HepG2 (cell line): Measurements from ENCODE around the gene KCNT2. TPM values are rescaled to one million over a fixed set of nuclear protein-coding genes. Genes with fewer than 3 reads are reported as not detected.

Source experiments
- EP300 ChIP-seq, 3 experiments: sonication (generic) in 1 of 3; formaldehyde crosslinking in 1 of 3; IDR thresholded peaks; 2 replicates each; pipeline versions ENCODE4 v1.5.1 to v1.6.1; 2011 to 2020; ENCODE audit warnings: low read depth in 2 of 3, low read length in 2 of 3, borderline replicate concordance in 1 of 3, improper control_type of control experiment in 1 of 3, mild to moderate bottlenecking in 1 of 3, missing genetic modification reagents in 1 of 3, moderate library complexity in 1 of 3
- FOXA1 ChIP-seq, 2 experiments: fragments of 450-650 bp in 1 of 2; sonication (generic) in 1 of 2; formaldehyde crosslinking in 1 of 2; IDR thresholded peaks; 2 replicates each; pipeline versions ENCODE4 v1.4.0 to v1.6.1; 2016 to 2020; ENCODE audit warnings: missing genetic modification reagents in 1 of 2
- GATA4 ChIP-seq: sonication (generic); IDR thresholded peaks from 2 replicates; pipeline ENCODE4 v1.6.1; 2016; ENCODE audit warnings: antibody characterized with exemption, low read depth, borderline replicate concordance
- IRF2 ChIP-seq: IDR thresholded peaks from 2 replicates; pipeline ENCODE4 v1.6.1; 2018; ENCODE audit warnings: missing genetic modification reagents, missing compliant biosample characterization
- KAT7 ChIP-seq: IDR thresholded peaks from 2 replicates; pipeline ENCODE4 v1.6.1; 2018; ENCODE audit warnings: borderline replicate concordance, missing compliant biosample characterization
- MEF2D ChIP-seq: sonication (generic); formaldehyde crosslinking; IDR thresholded peaks from 2 replicates; pipeline ENCODE4 v1.5.1; 2020; ENCODE audit warnings: mild to moderate bottlenecking, missing genetic modification reagents
- NAIF1 ChIP-seq: sonication (generic); formaldehyde crosslinking; IDR thresholded peaks from 2 replicates; pipeline ENCODE4 v1.5.0; 2020; ENCODE audit warnings: mild to moderate bottlenecking, missing genetic modification reagents, borderline replicate concordance
- NR2F2 ChIP-seq: IDR thresholded peaks from 2 replicates; pipeline ENCODE4 v1.6.1; 2012; ENCODE audit warnings: low read depth, inconsistent platforms, borderline replicate concordance
- NR2F6 ChIP-seq, 2 experiments: IDR thresholded peaks; 2 replicates each; pipeline ENCODE4 v1.6.1; 2016; ENCODE audit warnings: antibody characterized with exemption in 1 of 2, mild to moderate bottlenecking in 1 of 2
- ZBTB42 ChIP-seq: sonication (generic); formaldehyde crosslinking; IDR thresholded peaks from 2 replicates; pipeline ENCODE4 v1.5.0; 2020; ENCODE audit warnings: mild to moderate bottlenecking, missing genetic modification reagents
- ZMYM4 ChIP-seq: sonication (generic); formaldehyde crosslinking; IDR thresholded peaks from 2 replicates; pipeline ENCODE4 v1.8.1; 2023; ENCODE audit warnings: mild to moderate bottlenecking, missing genetic modification reagents
- ZNF335 ChIP-seq: sonication (generic); formaldehyde crosslinking; IDR thresholded peaks from 2 replicates; pipeline ENCODE4 v1.4.0; 2020; ENCODE audit warnings: missing genetic modification reagents
- ZNF33A ChIP-seq: sonication (generic); formaldehyde crosslinking; IDR thresholded peaks from 2 replicates; pipeline ENCODE4 v1.5.1; 2020; ENCODE audit warnings: missing genetic modification reagents, mild to moderate bottlenecking, moderate library complexity, borderline replicate concordance
- ZNF558 ChIP-seq: sonication (generic); formaldehyde crosslinking; IDR thresholded peaks from 2 replicates; pipeline ENCODE4 v1.9.0; 2022; ENCODE audit warnings: mild to moderate bottlenecking, missing genetic modification reagents, borderline replicate concordance
- polyA plus RNA-seq, 8 experiments: library from polyadenylated mRNA; depleted of rRNA in 3 of 8; stranded (reverse) in 7 of 8; unstranded in 1 of 8; fragments of >200 nt; fragmentation: Illumina TruSeq in 4 of 8; extraction: Trizol in 4 of 8; gene quantifications; 2 replicates each; pipeline versions ENCODE4 v1.2.1 to v1.2.3, GENCODE V29; 2011 to 2016; ENCODE audit warnings: low read depth in 4 of 8, missing spikeins in 1 of 8, mixed read lengths in 1 of 8; ENCODE audit not compliant: insufficient read depth in 1 of 8
- total RNA-seq, 5 experiments: library from RNA; depleted of rRNA; stranded (reverse); fragments of >200 nt; fragmentation: Illumina TruSeq; extraction: Trizol; gene quantifications; 2 replicates each; pipeline ENCODE4 v1.2.3, GENCODE V29; 2016; ENCODE audit warnings: low read depth in 1 of 5
- TF ChIP-seq, protein P1 (sequence below): sonication (generic); formaldehyde crosslinking; IDR thresholded peaks from 2 replicates; pipeline ENCODE4 v1.4.0; 2020; ENCODE audit warnings: missing genetic modification reagents, mild to moderate bottlenecking, borderline replicate concordance
- TF ChIP-seq, protein P2 (sequence below): sonication (generic); formaldehyde crosslinking; IDR thresholded peaks from 2 replicates; pipeline ENCODE4 v1.5.1; 2020; ENCODE audit warnings: mild to moderate bottlenecking, missing genetic modification reagents
- TF ChIP-seq, protein P3 (sequence below), 2 experiments: sonication (generic) in 1 of 2; formaldehyde crosslinking in 1 of 2; IDR thresholded peaks; 2 replicates each; pipeline versions ENCODE4 v1.4.0 to v1.6.1; 2016 to 2020; ENCODE audit warnings: borderline replicate concordance in 1 of 2, low read depth in 1 of 2, mild to moderate bottlenecking in 1 of 2, missing genetic modification reagents in 1 of 2
- TF ChIP-seq, protein P4 (sequence below): IDR thresholded peaks from 2 replicates; pipeline ENCODE4 v1.6.1; 2016; ENCODE audit warnings: mild to moderate bottlenecking

Gene KCNT2
- total and polyA plus RNA-seq, 2 of the 13 experiments (the other 11 are each of a cell fraction or from before 2014, with no cell fraction given): not detected

DNA sequence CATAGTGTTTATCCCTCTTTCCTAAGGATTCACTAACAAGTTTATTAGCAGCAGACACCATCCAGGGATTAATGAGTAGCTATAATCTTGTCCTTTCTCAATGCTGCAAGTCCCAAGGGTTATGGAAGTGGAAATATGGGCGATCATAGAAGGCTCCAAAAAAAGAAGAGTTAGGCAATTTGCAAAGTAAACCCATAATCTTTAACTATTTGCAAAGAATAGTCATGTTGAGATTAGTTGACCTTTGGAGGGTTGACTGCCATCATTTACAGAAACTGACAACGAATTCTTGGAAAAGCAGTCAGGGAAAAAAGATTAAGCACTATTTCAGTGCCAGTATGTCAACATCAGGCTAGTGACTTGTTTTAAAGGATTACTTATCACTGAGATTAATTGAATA, 169.9 kb downstream of the KCNT2 start (continued):
- TF ChIP-seq, protein P1, sequence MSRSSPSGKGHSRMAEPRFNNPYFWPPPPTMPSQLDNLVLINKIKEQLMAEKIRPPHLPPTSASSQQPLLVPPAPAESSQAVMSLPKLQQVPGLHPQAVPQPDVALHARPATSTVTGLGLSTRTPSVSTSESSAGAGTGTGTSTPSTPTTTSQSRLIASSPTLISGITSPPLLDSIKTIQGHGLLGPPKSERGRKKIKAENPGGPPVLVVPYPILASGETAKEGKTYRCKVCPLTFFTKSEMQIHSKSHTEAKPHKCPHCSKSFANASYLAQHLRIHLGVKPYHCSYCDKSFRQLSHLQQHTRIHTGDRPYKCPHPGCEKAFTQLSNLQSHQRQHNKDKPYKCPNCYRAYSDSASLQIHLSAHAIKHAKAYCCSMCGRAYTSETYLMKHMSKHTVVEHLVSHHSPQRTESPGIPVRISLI: peak; percentile 86
- peak; percentile 72; the same call in 1 of the 2 replicates for TF ChIP-seq ZMYM4
- TF ChIP-seq, protein P2, sequence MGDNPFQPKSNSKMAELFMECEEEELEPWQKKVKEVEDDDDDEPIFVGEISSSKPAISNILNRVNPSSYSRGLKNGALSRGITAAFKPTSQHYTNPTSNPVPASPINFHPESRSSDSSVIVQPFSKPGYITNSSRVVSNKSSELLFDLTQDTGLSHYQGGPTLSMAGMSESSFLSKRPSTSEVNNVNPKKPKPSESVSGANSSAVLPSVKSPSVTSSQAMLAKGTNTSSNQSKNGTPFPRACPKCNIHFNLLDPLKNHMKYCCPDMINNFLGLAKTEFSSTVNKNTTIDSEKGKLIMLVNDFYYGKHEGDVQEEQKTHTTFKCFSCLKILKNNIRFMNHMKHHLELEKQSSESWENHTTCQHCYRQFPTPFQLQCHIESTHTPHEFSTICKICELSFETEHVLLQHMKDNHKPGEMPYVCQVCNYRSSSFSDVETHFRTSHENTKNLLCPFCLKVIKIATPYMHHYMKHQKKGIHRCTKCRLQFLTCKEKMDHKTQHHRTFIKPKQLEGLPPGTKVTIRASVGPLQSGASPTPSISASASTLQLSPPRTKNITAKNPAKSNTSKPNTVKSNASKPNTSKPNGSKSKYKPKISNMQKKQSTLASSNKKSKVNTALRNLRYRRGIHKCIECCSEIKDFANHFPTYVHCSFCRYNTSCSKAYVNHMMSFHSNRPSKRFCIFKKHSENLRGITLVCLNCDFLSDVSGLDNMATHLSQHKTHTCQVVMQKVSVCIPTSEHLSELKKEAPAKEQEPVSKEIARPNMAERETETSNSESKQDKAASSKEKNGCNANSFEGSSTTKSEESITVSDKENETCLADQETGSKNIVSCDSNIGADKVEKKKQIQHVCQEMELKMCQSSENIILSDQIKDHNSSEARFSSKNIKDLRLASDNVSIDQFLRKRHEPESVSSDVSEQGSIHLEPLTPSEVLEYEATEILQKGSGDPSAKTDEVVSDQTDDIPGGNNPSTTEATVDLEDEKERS (CRISPR knock-in tag): peak; percentile 25; the same call in 1 of the 2 replicates
- TF ChIP-seq NR2F6 (IDR thresholded peaks at IDR 0.05): peak; percentile 96
- peak; percentile 90 for TF ChIP-seq NR2F6 (CRISPR knock-in tag; IDR thresholded peaks at IDR 0.05)
- no peak for TF ChIP-seq ZNF335 (CRISPR knock-in tag)
- peak; percentile 82 for TF ChIP-seq MEF2D
- no peak for TF ChIP-seq ZBTB42
- TF ChIP-seq, protein P3, sequence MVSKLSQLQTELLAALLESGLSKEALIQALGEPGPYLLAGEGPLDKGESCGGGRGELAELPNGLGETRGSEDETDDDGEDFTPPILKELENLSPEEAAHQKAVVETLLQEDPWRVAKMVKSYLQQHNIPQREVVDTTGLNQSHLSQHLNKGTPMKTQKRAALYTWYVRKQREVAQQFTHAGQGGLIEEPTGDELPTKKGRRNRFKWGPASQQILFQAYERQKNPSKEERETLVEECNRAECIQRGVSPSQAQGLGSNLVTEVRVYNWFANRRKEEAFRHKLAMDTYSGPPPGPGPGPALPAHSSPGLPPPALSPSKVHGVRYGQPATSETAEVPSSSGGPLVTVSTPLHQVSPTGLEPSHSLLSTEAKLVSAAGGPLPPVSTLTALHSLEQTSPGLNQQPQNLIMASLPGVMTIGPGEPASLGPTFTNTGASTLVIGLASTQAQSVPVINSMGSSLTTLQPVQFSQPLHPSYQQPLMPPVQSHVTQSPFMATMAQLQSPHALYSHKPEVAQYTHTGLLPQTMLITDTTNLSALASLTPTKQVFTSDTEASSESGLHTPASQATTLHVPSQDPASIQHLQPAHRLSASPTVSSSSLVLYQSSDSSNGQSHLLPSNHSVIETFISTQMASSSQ (IDR thresholded peaks at IDR 0.05; ENCODE audit: low read depth): peak; percentile 91
- TF ChIP-seq, protein P3 (CRISPR knock-in tag; IDR thresholded peaks at IDR 0.05; ENCODE audit: borderline replicate concordance): peak; percentile 97
- 0 out of 2 replicates have a peak, but pooled peaks have one; percentile 27 for TF ChIP-seq NAIF1
- peak; percentile 67; the same call in 1 of the 2 replicates for TF ChIP-seq IRF2 (CRISPR knock-in tag)
- no peak for TF ChIP-seq ZNF33A (CRISPR knock-in tag)
- TF ChIP-seq NR2F2: peak; percentile 92
- peak; percentile 46; the same call in 1 of the 2 replicates for TF ChIP-seq FOXA1 (IDR thresholded peaks at IDR 0.05)
- peak; percentile 86 for TF ChIP-seq FOXA1 (CRISPR knock-in tag; IDR thresholded peaks at IDR 0.05)
- TF ChIP-seq EP300 (IDR thresholded peaks at IDR 0.05; ENCODE audit: low read depth in 2 of 2, low read length in 2 of 2): peak in 1 of 2 experiments; percentile 94; a peak in 2 of 4 replicates
- no peak; the same call in 1 of the 2 replicates for TF ChIP-seq EP300 (CRISPR knock-in tag; IDR thresholded peaks at IDR 0.05; ENCODE audit: borderline replicate concordance)
- TF ChIP-seq ZNF558: no peak
- TF ChIP-seq, protein P4, sequence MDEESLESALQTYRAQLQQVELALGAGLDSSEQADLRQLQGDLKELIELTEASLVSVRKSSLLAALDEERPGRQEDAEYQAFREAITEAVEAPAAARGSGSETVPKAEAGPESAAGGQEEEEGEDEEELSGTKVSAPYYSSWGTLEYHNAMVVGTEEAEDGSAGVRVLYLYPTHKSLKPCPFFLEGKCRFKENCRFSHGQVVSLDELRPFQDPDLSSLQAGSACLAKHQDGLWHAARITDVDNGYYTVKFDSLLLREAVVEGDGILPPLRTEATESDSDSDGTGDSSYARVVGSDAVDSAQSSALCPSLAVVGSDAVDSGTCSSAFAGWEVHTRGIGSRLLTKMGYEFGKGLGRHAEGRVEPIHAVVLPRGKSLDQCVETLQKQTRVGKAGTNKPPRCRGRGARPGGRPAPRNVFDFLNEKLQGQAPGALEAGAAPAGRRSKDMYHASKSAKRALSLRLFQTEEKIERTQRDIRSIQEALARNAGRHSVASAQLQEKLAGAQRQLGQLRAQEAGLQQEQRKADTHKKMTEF (CRISPR knock-in tag): peak; percentile 85
- TF ChIP-seq GATA4: peak; percentile 83; the same call in 1 of the 2 replicates
- TF ChIP-seq KAT7: 0 out of 2 replicates have a peak, but pooled peaks have one; percentile 67
